Esophagus muscularis mucosa (tissue), 4 donors: ENCODE results near the gene PRRT3.

Experiments used
- EP300 ChIP-seq: sonication (generic); formaldehyde crosslinking; IDR thresholded peaks from one replicate; pipeline ENCODE4 v1.6.1; 2017; ENCODE audit warnings: antibody characterized with exemption
- POLR2AphosphoS5 ChIP-seq, 2 donors: sonication (generic); formaldehyde crosslinking; IDR thresholded peaks; one replicate each; pipeline ENCODE4 v1.6.1; 2017; ENCODE audit warnings: antibody characterized with exemption in 2 of 2
- TF ChIP-seq, protein P1 (sequence below), 3 experiments: fragments of 200-600 bp in 2 of 3; fragments of 450-650 bp in 1 of 3; sonication (generic) in 2 of 3; IDR thresholded peaks; one replicate each; pipeline ENCODE4 v1.5.1; 2017 to 2019; ENCODE audit warnings: antibody characterized with exemption in 3 of 3, mild to moderate bottlenecking in 2 of 3, moderate library complexity in 1 of 3

DNA sequence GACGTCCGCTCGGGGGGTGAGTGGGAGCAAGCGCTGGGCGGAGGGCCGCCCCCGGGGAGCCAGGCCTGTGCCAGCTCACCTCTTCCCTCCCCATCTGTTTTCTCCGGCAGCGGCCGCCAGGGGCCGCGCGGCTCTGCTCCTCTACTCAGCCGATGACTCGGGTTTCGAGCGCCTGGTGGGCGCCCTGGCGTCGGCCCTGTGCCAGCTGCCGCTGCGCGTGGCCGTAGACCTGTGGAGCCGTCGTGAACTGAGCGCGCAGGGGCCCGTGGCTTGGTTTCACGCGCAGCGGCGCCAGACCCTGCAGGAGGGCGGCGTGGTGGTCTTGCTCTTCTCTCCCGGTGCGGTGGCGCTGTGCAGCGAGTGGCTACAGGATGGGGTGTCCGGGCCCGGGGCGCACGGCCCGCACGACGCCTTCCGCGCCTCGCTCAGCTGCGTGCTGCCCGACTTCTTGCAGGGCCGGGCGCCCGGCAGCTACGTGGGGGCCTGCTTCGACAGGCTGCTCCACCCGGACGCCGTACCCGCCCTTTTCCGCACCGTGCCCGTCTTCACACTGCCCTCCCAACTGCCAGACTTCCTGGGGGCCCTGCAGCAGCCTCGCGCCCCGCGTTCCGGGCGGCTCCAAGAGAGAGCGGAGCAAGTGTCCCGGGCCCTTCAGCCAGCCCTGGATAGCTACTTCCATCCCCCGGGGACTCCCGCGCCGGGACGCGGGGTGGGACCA lies 19.2 kb downstream of the PRRT3 start:
- no peak for TF ChIP-seq EP300
- TF ChIP-seq POLR2AphosphoS5 (IDR thresholded peaks at IDR 0.05) = no peak
- TF ChIP-seq, protein P1, sequence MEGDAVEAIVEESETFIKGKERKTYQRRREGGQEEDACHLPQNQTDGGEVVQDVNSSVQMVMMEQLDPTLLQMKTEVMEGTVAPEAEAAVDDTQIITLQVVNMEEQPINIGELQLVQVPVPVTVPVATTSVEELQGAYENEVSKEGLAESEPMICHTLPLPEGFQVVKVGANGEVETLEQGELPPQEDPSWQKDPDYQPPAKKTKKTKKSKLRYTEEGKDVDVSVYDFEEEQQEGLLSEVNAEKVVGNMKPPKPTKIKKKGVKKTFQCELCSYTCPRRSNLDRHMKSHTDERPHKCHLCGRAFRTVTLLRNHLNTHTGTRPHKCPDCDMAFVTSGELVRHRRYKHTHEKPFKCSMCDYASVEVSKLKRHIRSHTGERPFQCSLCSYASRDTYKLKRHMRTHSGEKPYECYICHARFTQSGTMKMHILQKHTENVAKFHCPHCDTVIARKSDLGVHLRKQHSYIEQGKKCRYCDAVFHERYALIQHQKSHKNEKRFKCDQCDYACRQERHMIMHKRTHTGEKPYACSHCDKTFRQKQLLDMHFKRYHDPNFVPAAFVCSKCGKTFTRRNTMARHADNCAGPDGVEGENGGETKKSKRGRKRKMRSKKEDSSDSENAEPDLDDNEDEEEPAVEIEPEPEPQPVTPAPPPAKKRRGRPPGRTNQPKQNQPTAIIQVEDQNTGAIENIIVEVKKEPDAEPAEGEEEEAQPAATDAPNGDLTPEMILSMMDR (IDR thresholded peaks at IDR 0.05) = peak; percentile 74 to 84 (median 80)
